GM19351 (cell line): ENCODE data around the gene SLC28A1.

ENCODE experiments used
- ATAC-seq: cut with Tn5 transposase; IDR thresholded peaks from one replicate; pipeline ENCODE4 v1.9.1; 2021; ENCODE audit warnings: mild to moderate bottlenecking, moderate library complexity; ENCODE audit not compliant: unreplicated experiment

SLC28A1 gene

GRCh38 chr15:84988909-84989644, 104.6 kb downstream of the SLC28A1 start:
- no peak for ATAC-seq

DNA sequence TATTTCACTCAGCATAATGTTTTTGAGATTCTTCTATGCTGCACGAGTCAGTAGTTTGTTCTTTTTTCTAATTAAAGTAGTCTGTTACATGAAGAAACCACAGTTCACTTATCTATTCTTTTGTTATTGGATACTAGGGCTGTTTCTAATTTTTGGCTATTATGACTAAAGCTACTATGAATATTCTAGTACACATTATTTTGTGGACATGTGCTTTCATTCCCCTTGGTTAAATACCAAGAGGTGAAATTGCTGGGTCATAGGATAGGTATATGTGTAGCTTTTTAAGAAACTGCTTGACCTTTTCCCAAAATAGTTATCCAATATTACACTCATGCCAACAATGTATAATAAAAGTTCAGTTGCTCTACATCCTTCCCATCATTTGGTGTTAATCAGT, 106.0 kb downstream of the SLC28A1 start:
- no peak for ATAC-seq

- no peak for ATAC-seq
Observed at GRCh38 chr15:84991014-84991712, 106.7 kb downstream of the SLC28A1 start.

GRCh38 chr15:84992157-84992944, 107.9 kb downstream of the SLC28A1 start:
- ATAC-seq: no peak
